ENCODE results near the gene SSC5D.
A peak's percentile ranks its signal among the peaks of the same experiment; 100 is the strongest.

SSC5D gene

DNA sequence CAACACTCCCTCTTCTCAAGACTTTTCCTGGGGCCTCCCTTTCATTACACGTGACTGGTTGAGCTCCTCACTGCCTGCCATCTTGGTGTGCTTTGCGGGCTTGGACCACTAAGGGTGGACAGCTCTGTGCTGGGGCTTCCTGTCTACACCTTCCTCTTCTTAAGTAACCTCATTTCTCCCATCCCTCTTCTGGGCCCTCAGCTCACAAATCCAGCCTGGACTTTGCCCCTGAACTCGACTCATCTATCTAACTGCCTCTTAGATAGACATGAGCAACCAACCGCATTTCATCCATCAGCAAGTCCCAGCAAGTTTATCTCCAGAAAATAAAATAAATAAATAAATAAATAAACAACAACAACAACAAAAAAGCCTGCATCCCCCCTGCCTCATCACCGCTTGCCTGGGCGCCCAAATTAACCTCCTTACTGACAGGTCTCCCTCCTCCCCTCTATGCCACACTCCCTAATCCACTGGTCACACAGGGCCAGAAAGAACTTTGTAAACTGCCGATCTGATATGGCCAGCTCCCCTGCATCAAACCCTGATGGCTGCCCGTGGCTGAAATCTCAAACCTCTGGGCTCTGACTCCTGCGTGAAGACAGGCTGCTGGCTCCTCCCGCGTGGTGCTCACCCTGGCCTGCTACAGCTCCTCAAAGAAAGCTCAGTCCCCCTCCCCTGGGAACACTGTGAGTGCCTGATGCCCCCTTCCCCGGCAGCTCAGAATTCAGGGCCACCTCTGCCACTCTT is 34.5 kb upstream of the SSC5D start:
- Histone ChIP-seq H3K27me3 (peaks cover 53% of the 10 kb centered on the region), H3K36me3 (peaks cover 28% of the 10 kb centered on the region), H3K4me3 (no peak overlapping the region), H4K20me1 (peaks cover 62% of the 10 kb centered on the region), H3K9me3 (no peaks in the 10 kb centered on the region; the same call in 1 of the 2 replicates), H3K4me2 (no peak overlapping the region), H3K9ac (no peak overlapping the region), H3K4me1 (peaks cover 23% of the 10 kb centered on the region), H3K27ac (no peak overlapping the region)
- TF ChIP-seq Cebpa-rat (IDR thresholded peaks at IDR 0.05) = no peak

DNA sequence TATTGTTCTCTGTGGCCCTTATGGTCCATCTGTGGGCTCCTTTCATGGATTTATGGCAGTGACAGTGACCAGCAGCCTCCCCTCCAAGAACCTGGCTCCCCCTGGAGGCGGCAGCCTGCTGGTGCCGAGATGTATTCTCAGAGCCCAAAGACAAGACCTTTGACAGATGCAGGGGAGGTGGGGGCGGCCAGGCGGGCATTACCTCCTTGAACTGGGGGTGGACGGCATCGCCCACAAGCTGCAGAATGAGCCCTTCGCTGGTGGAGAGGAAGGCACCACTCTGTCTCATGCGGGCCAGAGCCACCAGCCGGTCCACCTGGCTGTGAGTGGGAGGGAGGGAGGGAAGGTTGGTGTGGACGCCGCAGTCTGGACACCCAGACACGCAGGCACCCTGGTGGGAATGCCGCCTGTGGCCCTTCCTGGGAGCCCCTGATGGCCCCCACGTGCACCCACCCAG is 33.4 kb upstream of the SSC5D start:
- Histone ChIP-seq H3K9ac (no peak overlapping the region), H3K4me2 (no peak overlapping the region), H3K4me1 (peaks cover 33% of the 10 kb centered on the region), H3K4me3 (no peak overlapping the region), H3K36me3 (peaks cover 28% of the 10 kb centered on the region), H3K27ac (no peak overlapping the region), H4K20me1 (peaks cover 73% of the 10 kb centered on the region), H3K9me3 (no peaks in the 10 kb centered on the region; the same call in 1 of the 2 replicates), H3K27me3 (peaks cover 44% of the 10 kb centered on the region)
- TF ChIP-seq Cebpa-rat (IDR thresholded peaks at IDR 0.05) = no peak

DNA sequence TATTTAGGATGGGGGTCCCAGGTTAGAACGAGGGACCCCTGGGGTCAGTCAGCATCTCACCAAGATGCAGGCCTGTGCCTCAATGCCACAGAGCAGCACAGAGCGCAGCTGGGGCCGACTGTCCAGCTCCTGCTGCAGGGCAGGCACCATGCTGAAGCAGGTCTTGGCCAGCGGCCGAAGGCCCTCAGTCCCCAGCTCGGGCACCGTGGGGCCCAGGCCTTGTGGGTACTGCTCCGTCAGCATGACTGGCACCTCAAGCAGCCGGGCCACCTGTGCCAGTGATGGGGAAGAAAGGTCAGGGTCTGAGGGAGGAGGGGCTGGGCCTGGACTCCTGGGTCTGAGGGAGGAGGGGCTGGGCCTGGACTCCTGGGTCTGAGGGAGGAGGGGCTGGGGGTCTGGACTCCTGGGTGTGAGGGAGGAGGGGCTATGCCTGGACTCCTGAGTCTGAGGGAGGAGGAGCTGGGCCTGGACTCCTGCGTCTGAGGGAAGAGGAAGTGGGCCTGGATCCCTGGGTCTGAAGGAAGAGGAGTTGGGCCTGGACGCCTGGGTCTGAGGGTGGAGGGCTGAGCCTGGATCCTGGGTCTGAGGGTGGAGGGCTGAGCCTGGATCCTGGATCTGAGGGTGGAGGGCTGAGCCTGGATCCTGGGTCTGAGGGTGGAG is 32.5 kb upstream of the SSC5D start:
- no peak for TF ChIP-seq Cebpa-rat (IDR thresholded peaks at IDR 0.05)
- H3K36me3 ChIP-seq = peaks cover 28% of the 10 kb centered on the region
- no peak overlapping the region for H3K4me2 ChIP-seq
- peaks cover 41% of the 10 kb centered on the region for H3K4me1 ChIP-seq
- no peak overlapping the region for H3K4me3 ChIP-seq
- peaks cover 35% of the 10 kb centered on the region for H3K27me3 ChIP-seq
- H3K27ac ChIP-seq = no peak overlapping the region
- no peak overlapping the region for H3K9ac ChIP-seq
- H4K20me1 ChIP-seq = peaks cover 82% of the 10 kb centered on the region
- no peaks in the 10 kb centered on the region; the same call in 1 of the 2 replicates for H3K9me3 ChIP-seq

DNA sequence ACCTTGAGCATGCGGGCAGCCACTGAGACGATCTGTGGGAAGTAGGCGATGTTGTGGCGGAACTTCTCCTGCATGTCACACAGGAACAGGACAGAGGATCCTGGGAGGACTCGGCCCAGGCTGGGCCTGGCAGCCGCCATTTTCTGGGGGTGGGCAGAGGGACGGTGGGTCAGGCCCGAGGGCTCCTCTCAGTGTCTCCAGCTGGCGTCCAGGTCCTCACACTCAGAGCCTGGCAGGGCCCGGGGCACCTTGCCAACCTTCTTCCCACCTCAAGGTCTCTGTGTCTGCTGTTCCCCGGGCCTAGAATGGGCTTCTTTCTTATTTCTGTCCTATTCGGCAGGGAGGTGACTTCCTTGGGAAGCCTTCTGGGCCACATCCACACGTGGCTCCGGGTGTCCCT is 31.9 kb upstream of the SSC5D start:
- Histone ChIP-seq H3K9me3 (no peaks in the 10 kb centered on the region; the same call in 1 of the 2 replicates), H3K27me3 (peaks cover 29% of the 10 kb centered on the region), H3K36me3 (peaks cover 28% of the 10 kb centered on the region), H4K20me1 (peaks cover 84% of the 10 kb centered on the region), H3K4me3 (no peak overlapping the region), H3K4me1 (peaks cover 47% of the 10 kb centered on the region), H3K9ac (no peak overlapping the region), H3K27ac (no peak overlapping the region), H3K4me2 (no peak overlapping the region)
- TF ChIP-seq Cebpa-rat (IDR thresholded peaks at IDR 0.05) = no peak

DNA sequence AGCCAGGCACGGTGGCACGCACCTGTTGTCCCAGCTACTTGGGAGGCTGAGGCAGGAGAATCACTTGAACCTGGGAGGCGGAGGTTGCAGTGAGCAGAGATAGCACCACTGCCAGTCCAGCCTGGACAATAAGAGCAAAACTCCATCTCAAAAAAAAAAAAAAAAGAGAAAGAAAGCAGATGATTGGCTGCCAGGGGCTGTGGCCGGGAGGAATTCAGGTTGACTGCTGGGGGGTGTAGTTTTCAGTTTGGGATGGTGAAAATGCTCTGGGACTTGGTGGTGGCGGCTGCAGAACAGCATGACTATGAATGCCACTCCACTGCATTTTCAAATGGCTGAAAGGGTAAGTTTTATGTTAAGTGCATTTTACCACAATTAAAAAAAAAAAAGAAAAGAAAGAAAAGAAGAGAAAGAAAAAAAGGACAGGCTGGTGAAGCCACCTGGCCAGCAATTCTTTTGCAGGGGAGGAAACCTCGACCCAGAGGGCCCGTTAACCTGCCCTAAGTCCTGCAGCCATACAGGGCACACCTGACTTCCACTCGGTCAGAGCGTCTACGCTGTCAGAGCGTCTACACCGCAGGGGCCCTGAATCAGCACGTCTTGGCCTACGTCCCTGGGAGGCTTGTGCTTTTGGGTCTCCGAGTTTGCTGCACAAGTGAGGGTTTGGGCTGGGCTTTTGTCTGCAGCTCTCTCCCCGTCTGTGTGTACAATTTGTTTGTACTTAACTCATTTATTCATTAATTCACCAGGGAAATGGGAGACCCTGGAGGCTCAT is 30.4 kb upstream of the SSC5D start:
- no peak overlapping the region for H3K27ac ChIP-seq
- peaks cover 48% of the 10 kb centered on the region for H3K4me1 ChIP-seq
- H3K36me3 ChIP-seq = peaks cover 28% of the 10 kb centered on the region
- no peaks in the 10 kb centered on the region; the same call in 1 of the 2 replicates for H3K9me3 ChIP-seq
- H3K4me2 ChIP-seq = no peak overlapping the region
- no peak overlapping the region for H3K9ac ChIP-seq
- peaks cover 76% of the 10 kb centered on the region for H4K20me1 ChIP-seq
- no peak overlapping the region for H3K4me3 ChIP-seq
- TF ChIP-seq Cebpa-rat (IDR thresholded peaks at IDR 0.05) = no peak
- peaks cover 13% of the 10 kb centered on the region for H3K27me3 ChIP-seq

DNA sequence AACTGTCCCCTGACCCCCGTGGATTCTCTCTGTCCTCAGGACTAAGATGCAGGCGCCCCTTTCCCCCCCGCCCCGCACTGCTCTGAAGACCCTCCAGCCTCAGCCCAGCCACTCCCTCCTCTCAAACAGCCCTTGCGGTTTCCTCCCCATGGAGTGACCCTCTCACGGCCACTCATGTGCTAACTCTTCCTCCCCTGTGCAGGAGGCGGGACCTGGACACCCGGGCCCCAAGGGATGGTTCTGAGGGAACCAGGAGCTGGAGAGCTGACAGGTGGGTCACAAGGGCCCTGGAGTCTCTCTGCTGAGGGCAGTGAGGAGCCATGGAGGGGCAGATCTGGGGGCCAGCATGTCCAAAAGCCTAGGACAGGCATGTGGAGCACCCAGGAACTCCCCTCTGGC is 28.7 kb upstream of the SSC5D start:
- 0 out of 2 replicates have a peak overlapping the region, but pooled peaks have one; percentile 34 for H3K9ac ChIP-seq
- H3K4me2 ChIP-seq = peak overlapping the region; percentile 94
- peak overlapping the region; percentile 18; the same call in 1 of the 2 replicates for H3K27ac ChIP-seq

DNA sequence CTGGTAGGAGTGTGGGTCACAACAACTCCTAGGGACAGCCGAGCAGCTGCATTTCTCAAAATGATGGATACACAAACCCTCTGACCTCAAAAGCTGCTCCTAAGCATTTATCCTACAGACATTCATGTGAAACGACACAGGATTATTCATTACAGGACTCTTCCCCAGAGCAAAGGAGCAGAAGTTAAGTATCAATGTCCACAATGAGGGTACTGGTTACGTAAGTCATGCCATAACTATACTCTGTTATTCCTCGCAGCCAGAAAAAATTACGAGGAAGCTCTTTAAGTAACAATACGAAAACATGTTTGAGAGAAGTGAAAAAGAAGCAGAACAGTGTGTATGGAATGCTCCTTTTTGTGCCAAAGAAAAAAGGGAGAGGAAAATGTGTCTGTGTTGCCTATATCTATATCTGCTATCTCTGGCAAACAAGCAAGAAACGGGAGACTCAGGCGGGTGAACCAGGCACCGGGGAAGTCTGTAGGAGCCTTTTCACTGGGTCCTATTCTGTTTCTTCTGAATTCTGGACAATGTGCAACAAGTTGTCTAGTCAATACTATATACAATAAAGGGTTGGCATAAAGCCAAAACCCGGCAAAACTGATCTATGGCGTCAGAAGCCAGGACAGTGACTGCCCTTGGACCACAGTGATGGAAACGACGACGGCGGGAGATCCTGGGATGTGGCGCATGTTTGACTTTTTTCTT is 28.1 kb upstream of the SSC5D start:
- no peak for TF ChIP-seq Cebpa-rat (IDR thresholded peaks at IDR 0.05)
- H3K27me3 ChIP-seq = no peaks in the 10 kb centered on the region
- H3K36me3 ChIP-seq = peaks cover 18% of the 10 kb centered on the region
- H3K9ac ChIP-seq = 0 out of 2 replicates have a peak overlapping the region, but pooled peaks have one; percentile 94
- peak overlapping the region; percentile 92; the same call in 1 of the 2 replicates for H3K4me3 ChIP-seq
- no peaks in the 10 kb centered on the region for H3K9me3 ChIP-seq
- H3K4me2 ChIP-seq = peak overlapping the region; percentile 94
- H4K20me1 ChIP-seq = peaks cover 54% of the 10 kb centered on the region
- peaks cover 61% of the 10 kb centered on the region for H3K4me1 ChIP-seq
- H3K27ac ChIP-seq = peak overlapping the region; percentile 18; the same call in 1 of the 2 replicates

More for the DNA sequence above, 28.7 kb upstream of the SSC5D start:
- Histone ChIP-seq H4K20me1 (peaks cover 60% of the 10 kb centered on the region), H3K4me3 (no peak overlapping the region), H3K27me3 (no peaks in the 10 kb centered on the region), H3K36me3 (peaks cover 22% of the 10 kb centered on the region), H3K4me1 (peaks cover 61% of the 10 kb centered on the region), H3K9me3 (no peaks in the 10 kb centered on the region)
- TF ChIP-seq Cebpa-rat (IDR thresholded peaks at IDR 0.05) = no peak

DNA sequence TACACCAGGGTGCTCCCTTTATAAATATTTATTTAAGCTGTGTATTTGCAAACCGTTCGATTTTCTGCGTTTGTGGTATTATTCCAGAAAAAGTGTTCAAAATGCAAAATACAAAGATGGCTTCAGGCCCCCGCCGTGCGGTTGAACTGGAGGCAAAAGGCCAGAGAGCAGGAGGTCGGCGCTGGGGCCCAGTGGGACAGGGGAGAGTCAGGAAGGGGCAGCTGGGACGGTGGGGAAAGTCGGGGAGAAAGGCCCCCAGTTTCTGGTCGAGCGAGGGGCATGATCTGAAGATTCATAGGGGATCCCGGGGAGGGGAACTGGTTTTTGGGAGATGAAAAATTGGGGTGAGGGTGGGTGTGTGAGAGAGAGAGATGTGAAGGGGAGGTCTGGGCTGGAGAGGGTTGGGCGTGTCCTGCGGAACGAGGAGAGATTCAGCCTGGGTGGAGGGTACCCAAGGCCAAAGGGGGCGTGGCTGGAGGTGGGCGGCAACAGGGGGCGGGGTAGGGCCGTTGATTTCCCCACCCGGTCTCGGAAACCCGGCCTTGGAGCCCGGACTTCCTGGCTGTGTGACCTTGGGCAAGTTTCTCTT is 27.5 kb upstream of the SSC5D start:
- peak overlapping the region; percentile 96 for H3K27ac ChIP-seq
- no peaks in the 10 kb centered on the region for H3K27me3 ChIP-seq
- peak overlapping the region; percentile 94 for H3K4me2 ChIP-seq
- H3K9ac ChIP-seq = peak overlapping the region; percentile 94
- H3K9me3 ChIP-seq = no peaks in the 10 kb centered on the region
- TF ChIP-seq Cebpa-rat (IDR thresholded peaks at IDR 0.05) = no peak
- peaks cover 12% of the 10 kb centered on the region for H3K36me3 ChIP-seq
- H4K20me1 ChIP-seq = peaks cover 48% of the 10 kb centered on the region
- H3K4me1 ChIP-seq = peaks cover 61% of the 10 kb centered on the region
- peak overlapping the region; percentile 92 for H3K4me3 ChIP-seq
